HG03095 (cell line): Measurements from ENCODE around the gene ERGIC1.
A peak's percentile ranks its signal among the peaks of the same experiment; 100 is the strongest.

ENCODE experiments used
- ATAC-seq: cut with Tn5 transposase; IDR thresholded peaks from one replicate; pipeline ENCODE4 v1.9.1; 2021; ENCODE audit warnings: moderate library complexity; ENCODE audit not compliant: unreplicated experiment

ERGIC1 gene

GRCh38 chr5:172959824-172960799, 126.1 kb downstream of the ERGIC1 start:
- ATAC-seq = no peak

- no peak for ATAC-seq
Observed at GRCh38 chr5:172969921-172970320, 135.9 kb downstream of the ERGIC1 start.

GRCh38 chr5:172971482-172971881, 137.4 kb downstream of the ERGIC1 start:
- no peak for ATAC-seq

GRCh38 chr5:172972552-172972951, 138.5 kb downstream of the ERGIC1 start:
- no peak for ATAC-seq

GRCh38 chr5:172973127-172973916, 139.3 kb downstream of the ERGIC1 start:
- ATAC-seq = no peak

- no peak for ATAC-seq
Observed at GRCh38 chr5:172973931-172974330, 139.9 kb downstream of the ERGIC1 start.

GRCh38 chr5:172975289-172975688, 141.2 kb downstream of the ERGIC1 start:
- no peak for ATAC-seq

GRCh38 chr5:172979778-172980177, 145.7 kb downstream of the ERGIC1 start:
- no peak for ATAC-seq

- no peak for ATAC-seq
Observed at GRCh38 chr5:172981931-172982330, 147.9 kb downstream of the ERGIC1 start.

GRCh38 chr5:172983542-172984243, 149.6 kb downstream of the ERGIC1 start, which contains the start of gene ATP6V0E1:
ATP6V0E1 (plus strand) TSS chr5:172983771; CDS start chr5:172983861, 90 bp downstream.
- ATAC-seq = peak; percentile 85

GRCh38 chr5:172984244-172984953, 150.3 kb downstream of the ERGIC1 start:
- ATAC-seq = peak; percentile 64

GRCh38 chr5:172985596-172985995, 151.5 kb downstream of the ERGIC1 start:
- ATAC-seq = no peak

- no peak for ATAC-seq
Observed at GRCh38 chr5:172988276-172988675, 154.2 kb downstream of the ERGIC1 start.

- ATAC-seq = no peak
Observed at GRCh38 chr5:172990776-172991175, 156.7 kb downstream of the ERGIC1 start.

GRCh38 chr5:172994405-172994804, 160.4 kb downstream of the ERGIC1 start:
- no peak for ATAC-seq

GRCh38 chr5:172999372-172999973, 165.4 kb downstream of the ERGIC1 start:
- ATAC-seq = no peak

GRCh38 chr5:172999974-173000373, 165.9 kb downstream of the ERGIC1 start:
- ATAC-seq = no peak

GRCh38 chr5:173001229-173001841, 167.3 kb downstream of the ERGIC1 start:
- ATAC-seq = peak; percentile 85
